Heart right ventricle (tissue), 16 donors: Measurements from ENCODE around the gene LMF2. TPM values are rescaled to one million over a fixed set of nuclear protein-coding genes. Genes with fewer than 3 reads are reported as not detected.

ENCODE experiments used
- ATAC-seq, 8 donors: fragments of 200-7000 bp; cut with Tn5 transposase; one replicate each; pipeline ENCODE4 v1.9.1; 2020; ENCODE audit warnings: mild to moderate bottlenecking in 8 of 8, moderate library complexity in 8 of 8, moderate number of reproducible peaks in 1 of 8
- DNase-seq, 2 donors: peaks; one replicate each; pipeline ENCODE4 v3.0.0-alpha.2; 2020
- H3K27ac ChIP-seq, 10 donors: fragments of 200-600 bp; sonication (generic) in 2 of 10; one replicate each; pipeline versions ENCODE4 v1.5.0 to v1.8.0; 2020 to 2022; ENCODE audit warnings: mild to moderate bottlenecking in 3 of 10
- H3K27me3 ChIP-seq, 7 donors: fragments of 200-600 bp; one replicate each; pipeline ENCODE4 v1.8.0; 2021 to 2022; ENCODE audit warnings: mild to moderate bottlenecking in 2 of 7
- H3K36me3 ChIP-seq, 9 donors: fragments of 200-600 bp; sonication (generic) in 1 of 9; one replicate each; pipeline versions ENCODE4 v1.5.0 to v1.8.0; 2020 to 2022; ENCODE audit warnings: mild to moderate bottlenecking in 2 of 9
- H3K4me1 ChIP-seq, 9 donors: fragments of 200-600 bp; sonication (generic) in 1 of 9; one replicate each; pipeline versions ENCODE4 v1.5.0 to v1.8.0; 2020 to 2022; ENCODE audit warnings: mild to moderate bottlenecking in 4 of 9
- H3K4me3 ChIP-seq, 10 donors: fragments of 200-600 bp; sonication (generic) in 2 of 10; one replicate each; pipeline versions ENCODE4 v1.5.0 to v1.8.0; 2020 to 2022; ENCODE audit warnings: mild to moderate bottlenecking in 7 of 10, moderate library complexity in 2 of 10
- H3K9me3 ChIP-seq, 11 donors: fragments of 200-600 bp in 10 of 11; sonication (generic) in 2 of 11; one replicate each; pipeline versions ENCODE4 v1.5.0 to v1.8.0; 2013 to 2022; ENCODE audit warnings: mild to moderate bottlenecking in 2 of 11, control low read depth in 1 of 11, moderate library complexity in 1 of 11
- CTCF ChIP-seq, 9 donors: fragments of 200-600 bp; sonication (generic) in 2 of 9; IDR thresholded peaks; one replicate each; pipeline versions ENCODE4 v1.5.0 to v1.8.0; 2021 to 2022; ENCODE audit warnings: antibody characterized with exemption in 9 of 9, mild to moderate bottlenecking in 5 of 9, moderate library complexity in 1 of 9
- WGBS, 2 donors: extraction: QIAGEN DNeasy Blood & Tissue Kit; methylation state at CpG; one replicate each; pipeline ENCODE4 v1.1.7; 2013; ENCODE audit warnings: inconsistent platforms in 1 of 2; 5-methylcytosine and 5-hydroxymethylcytosine counted together
- intact Hi-C, 10 donors: fragments of 100-400 bp; cut with DNase I; formaldehyde crosslinking; loops; one replicate each; pipeline versions ENCODE4 v1.11.1 to v1.14.2; 2022
- polyA plus RNA-seq, 2 donors: library from polyadenylated mRNA; stranded (reverse); fragments of 200-250 nt; gene quantifications; one replicate each; pipeline ENCODE4 v1.2.3, GENCODE V29; 2013
- total RNA-seq, 10 donors: library from RNA; stranded (reverse); fragmentation: NEBNext Ultra II Directional in 3 of 10; extraction: Animal tissue kit (Norgen Biotek cat#: 25700) in 3 of 10; gene quantifications; one replicate each; pipeline versions ENCODE4 v1.2.1 to v1.2.4, GENCODE V29; 2021 to 2023
- donor health status: Arrhythmogenic right ventricular cardiomyopathy.
- donor health status: ischemic (EF 13 %, LVEDD 7.1; RV severe dilation, severe dysfunction).
- donor health status: healthy with polysubstance abuse.
- donor health status: DM: no; HTN: yes; CAD: no.
- donor health status: DM: no; HTN: no; CAD: no.
- donor health status: ischemic (EF 25% LVEDD 6.9; RV normal size, moderate dysfunction).
- donor health status: ischemic (EF 25% LVEDD 5.7; RV mildly dilated, moderate dysfunction).
- donor health status: healthy.
- donor health status: DM: yes; HTN: yes; CAD: no.
- donor health status: Ischemic cardiomyopathy.
- donor health status: ischemic (EF 35%, LVEDD 5.7; RV mildly dilated, moderate dysfunction).
- donor health status: nonischemic (EF 11% LVEDD 7.7; RV severe dilation, severe dysfunction).
- donor health status: DM: yes; HTN: yes; CAD: no.
- donor health status: PGD.
- donor health status: ischemic (EF 29% LVEDD 5.4; RV normal size, mild dysfunction).
- donor health status: nonischemic (EF 23%, LVEDD 6.1; RV moderate dilation, normal function).

LMF2 gene
- total and polyA plus RNA-seq, 12 donors = 18.8 to 42.5 (median 25.4) TPM

- peaks cover 0 to 83% (median 52%) of the 10 kb centered on the region in 7 donors for H3K27me3 ChIP-seq
- DNase-seq (no peak), ATAC-seq (no peak)
- H3K4me1 ChIP-seq = peaks cover 0 to 60% (median 25%) of the 10 kb centered on the region in 9 donors
- no peaks in the 10 kb centered on the region for H3K36me3 ChIP-seq
- H3K4me3 ChIP-seq = no peak overlapping the region
- intact Hi-C loops = no loop called here
- H3K27ac ChIP-seq = peak overlapping the region in 1 of 10 donors; percentile 14
- H3K9me3 ChIP-seq = no peaks in the 10 kb centered on the region
- TF ChIP-seq CTCF (IDR thresholded peaks at IDR 0.05) = no peak
- WGBS, 2 donors = 17 to 18% methylated on average over 33 to 35 of the region's 35 CpGs
Observed at GRCh38 chr22:50547263-50547985, 39.9 kb upstream of the LMF2 start.

- Histone ChIP-seq H3K4me3 (no peak overlapping the region), H3K9me3 (no peaks in the 10 kb centered on the region), H3K4me1 (peaks cover 0 to 68% (median 25%) of the 10 kb centered on the region in 9 donors), H3K27me3 (peaks cover 0 to 77% (median 52%) of the 10 kb centered on the region in 7 donors), H3K36me3 (no peaks in the 10 kb centered on the region), H3K27ac (peak overlapping the region in 1 of 10 donors; percentile 99)
- intact Hi-C loops = no loop called here
- no peak for TF ChIP-seq CTCF (IDR thresholded peaks at IDR 0.05)
- ATAC-seq (no peak), DNase-seq (no peak)
- 51 to 74% methylated on average over 60 to 78 of the region's 78 CpGs for WGBS, 2 donors
Observed at GRCh38 chr22:50546326-50547262, 39.1 kb upstream of the LMF2 start.

- 71% methylated on average over 10 of the region's 10 CpGs for WGBS, 2 donors
- no peak for ATAC-seq
- no peak for DNase-seq
- no peak for TF ChIP-seq CTCF (IDR thresholded peaks at IDR 0.05)
- no peak within 1 kb of the TSS for H3K4me3 ChIP-seq
- no peaks in the 10 kb centered on the region for H3K9me3 ChIP-seq
- no peaks in the 10 kb centered on the region for H3K36me3 ChIP-seq
- peaks cover 0 to 77% (median 25%) of the 10 kb centered on the region in 9 donors for H3K4me1 ChIP-seq
- intact Hi-C loops = no loop called here
- H3K27ac ChIP-seq = peak within 1 kb of the TSS in 3 of 10 donors; percentile 5 to 99 (median 64)
- H3K27me3 ChIP-seq = peaks cover 0 to 75% (median 52%) of the 10 kb centered on the region in 7 donors
Observed at GRCh38 chr22:50545522-50546325, 38.2 kb upstream of the LMF2 start, which contains the start of gene KLHDC7B. KLHDC7B (plus strand) TSS chr22:50545899; CDS start chr22:50546244, 345 bp downstream.
